Neural progenitor cell (in vitro differentiated cells): Measurements from ENCODE around the gene GNA14. TPM values are rescaled to one million over a fixed set of nuclear protein-coding genes. Genes with fewer than 3 reads are reported as not detected.
"Not testable (repeated sequence)": the region's sequence is repeated elsewhere in the genome, so short reads cannot be mapped to it uniquely, and the experiment has no call there.

ENCODE experiments used
- DNase-seq: peaks from one replicate; pipeline ENCODE4 v3.0.0-alpha.2; 2016; ENCODE audit warnings: low spot score
- H2AFZ ChIP-seq: fragments of 200-600 bp; sonication (generic); replicated peaks from 2 replicates; pipeline ENCODE4 v1.6.1; 2016; ENCODE audit warnings: antibody characterized with exemption
- H3F3A ChIP-seq: fragments of 200-600 bp; sonication (generic); 2 replicates; pipeline ENCODE4 v1.6.1; 2016; ENCODE audit warnings: antibody characterized with exemption, low read depth
- H3K27ac ChIP-seq: fragments of 200-600 bp; sonication (generic); 2 replicates; pipeline ENCODE4 v1.5.1; 2016; ENCODE audit warnings: mild to moderate bottlenecking
- H3K27me3 ChIP-seq: fragments of 200-600 bp; sonication (generic); 2 replicates; pipeline ENCODE4 v1.6.1; 2016; ENCODE audit warnings: mild to moderate bottlenecking, moderate library complexity
- H3K36me3 ChIP-seq: fragments of 200-600 bp; sonication (generic); 2 replicates; pipeline ENCODE4 v1.5.1; 2016
- H3K4me1 ChIP-seq: fragments of 200-600 bp; sonication (generic); 2 replicates; pipeline ENCODE4 v1.6.1; 2016; ENCODE audit warnings: mixed run types
- H3K4me2 ChIP-seq: fragments of 200-600 bp; sonication (generic); 2 replicates; pipeline ENCODE4 v1.6.1; 2016
- H3K4me3 ChIP-seq: fragments of 200-600 bp; sonication (generic); 2 replicates; pipeline ENCODE4 v1.5.1; 2016
- H3K79me2 ChIP-seq: fragments of 200-600 bp; sonication (generic); 2 replicates; pipeline ENCODE4 v1.6.1; 2016; ENCODE audit warnings: low read depth
- H3K9ac ChIP-seq: fragments of 200-600 bp; sonication (generic); 2 replicates; pipeline ENCODE4 v1.6.1; 2016
- H3K9me3 ChIP-seq: fragments of 200-600 bp; sonication (generic); 2 replicates; pipeline ENCODE4 v1.5.1; 2016; ENCODE audit warnings: low read depth
- H4K20me1 ChIP-seq: fragments of 200-600 bp; sonication (generic); 2 replicates; pipeline ENCODE4 v1.6.1; 2016; ENCODE audit warnings: low read depth
- H3K27ac Mint-ChIP-seq: 3 replicates; pipeline ENCODE4 v1.8.0; 2021; ENCODE audit warnings: mixed read lengths
- H3K27me3 Mint-ChIP-seq: 2 replicates; pipeline ENCODE4 v1.8.0; 2022; ENCODE audit warnings: low read depth, mild to moderate bottlenecking, inconsistent platforms, moderate library complexity, mixed read lengths; ENCODE audit not compliant: insufficient read depth
- H3K36me3 Mint-ChIP-seq: 3 replicates; pipeline ENCODE4 v1.8.0; 2021; ENCODE audit warnings: mixed read lengths
- H3K4me1 Mint-ChIP-seq: 3 replicates; pipeline ENCODE4 v1.8.0; 2021; ENCODE audit warnings: mixed read lengths
- H3K4me3 Mint-ChIP-seq: 3 replicates; pipeline ENCODE4 v1.8.0; 2021; ENCODE audit warnings: mild to moderate bottlenecking, moderate library complexity, mixed read lengths
- H3K9me3 Mint-ChIP-seq: 3 replicates; pipeline ENCODE4 v1.8.0; 2020; ENCODE audit warnings: mixed read lengths
- EZH2 ChIP-seq: fragments of 200-600 bp; sonication (generic); IDR thresholded peaks from 2 replicates; pipeline ENCODE4 v1.6.1; 2017; ENCODE audit warnings: antibody characterized with exemption, mild to moderate bottlenecking, moderate library complexity
- EZH2phosphoT487 ChIP-seq: fragments of 200-600 bp; sonication (generic); IDR thresholded peaks from 2 replicates; pipeline ENCODE4 v1.6.1; 2017; ENCODE audit warnings: antibody characterized with exemption
- total RNA-seq: library from RNA; depleted of rRNA; stranded (reverse); fragments of >200 nt; gene quantifications from 2 replicates; pipeline ENCODE4 v1.2.3, GENCODE V29; 2015; ENCODE audit warnings: low replicate concordance
- TF ChIP-seq, protein P1 (sequence below): fragments of 200-600 bp; sonication (generic); IDR thresholded peaks from 2 replicates; pipeline ENCODE4 v1.5.1; 2017; ENCODE audit warnings: antibody characterized with exemption, mild to moderate bottlenecking

Gene GNA14
- total RNA-seq, result 0.15 TPM in 1 of 2 replicates, not detected in the other

DNA sequence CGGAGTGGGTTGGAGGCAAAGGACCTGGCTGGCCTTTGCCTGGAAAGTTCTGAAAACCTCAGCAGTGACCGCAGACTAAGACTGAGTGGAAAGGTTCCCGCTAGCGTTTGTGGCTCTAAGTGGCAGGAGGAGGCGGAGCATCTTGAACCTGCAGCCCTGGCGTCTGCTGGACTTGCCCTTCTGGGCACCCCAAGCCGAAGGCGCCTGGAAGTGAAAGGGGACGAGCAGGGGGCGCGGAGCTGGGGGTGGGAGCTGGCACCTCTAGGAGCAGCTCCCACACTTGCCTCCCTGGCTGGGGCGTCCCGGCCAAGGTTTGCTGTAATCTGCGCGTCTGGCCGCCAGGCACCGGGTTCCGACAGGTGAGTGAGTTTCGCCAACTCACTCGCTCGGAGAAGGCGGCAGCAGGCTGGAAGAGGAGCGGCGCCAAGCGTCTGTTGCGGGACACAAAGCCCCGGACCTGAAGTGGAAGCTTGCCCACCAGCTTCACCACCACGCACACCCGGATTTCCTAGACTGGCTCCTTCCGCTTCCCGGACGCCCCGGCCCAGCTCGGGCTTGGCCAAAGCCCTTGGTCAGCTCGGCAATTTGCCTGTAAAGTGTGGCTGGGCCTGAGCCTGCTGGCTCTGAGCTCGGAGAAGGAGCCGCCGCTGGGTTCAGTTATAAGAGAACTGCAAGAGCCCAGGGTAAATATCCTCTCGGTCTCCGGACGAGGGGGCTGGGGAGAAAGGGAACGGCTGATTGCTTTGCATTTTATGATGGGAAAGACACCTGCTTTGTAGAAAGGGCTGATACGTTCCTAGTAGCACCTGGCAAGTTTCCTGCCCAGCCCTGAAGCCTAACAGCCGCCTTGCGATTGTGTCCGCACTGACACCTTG is at the start of gene GNA14:
TSS of gene GNA14 (minus strand) at position 89 of the 875 bp plus-strand sequence. CDS start 529 bp downstream, outside the sequence.
- Histone ChIP-seq H2AFZ (peak within 1 kb of the TSS; percentile 96), H3K4me3 (peak within 1 kb of the TSS; percentile 45), H3F3A (no peaks in the 10 kb centered on the region), H3K4me2 (peak within 1 kb of the TSS; percentile 69), H3K79me2 (no peaks in the 10 kb centered on the region), H4K20me1 (no peaks in the 10 kb centered on the region), H3K27ac (no peak within 1 kb of the TSS), H3K36me3 (no peaks in the 10 kb centered on the region), H3K4me1 (no peaks in the 10 kb centered on the region), H3K9me3 (no peaks in the 10 kb centered on the region), H3K9ac (no peak within 1 kb of the TSS), H3K27me3 (peaks cover 55% of the 10 kb centered on the region)
- Mint-ChIP-seq H3K4me1 (no peaks in the 10 kb centered on the region), H3K4me3 (no peak within 1 kb of the TSS), H3K36me3 (no peaks in the 10 kb centered on the region), H3K9me3 (peaks cover 4% of the 10 kb centered on the region), H3K27me3 (peaks cover 3% of the 10 kb centered on the region), H3K27ac (no peak within 1 kb of the TSS)
- DNase-seq, result peak; percentile 34
- TF ChIP-seq, protein P1, sequence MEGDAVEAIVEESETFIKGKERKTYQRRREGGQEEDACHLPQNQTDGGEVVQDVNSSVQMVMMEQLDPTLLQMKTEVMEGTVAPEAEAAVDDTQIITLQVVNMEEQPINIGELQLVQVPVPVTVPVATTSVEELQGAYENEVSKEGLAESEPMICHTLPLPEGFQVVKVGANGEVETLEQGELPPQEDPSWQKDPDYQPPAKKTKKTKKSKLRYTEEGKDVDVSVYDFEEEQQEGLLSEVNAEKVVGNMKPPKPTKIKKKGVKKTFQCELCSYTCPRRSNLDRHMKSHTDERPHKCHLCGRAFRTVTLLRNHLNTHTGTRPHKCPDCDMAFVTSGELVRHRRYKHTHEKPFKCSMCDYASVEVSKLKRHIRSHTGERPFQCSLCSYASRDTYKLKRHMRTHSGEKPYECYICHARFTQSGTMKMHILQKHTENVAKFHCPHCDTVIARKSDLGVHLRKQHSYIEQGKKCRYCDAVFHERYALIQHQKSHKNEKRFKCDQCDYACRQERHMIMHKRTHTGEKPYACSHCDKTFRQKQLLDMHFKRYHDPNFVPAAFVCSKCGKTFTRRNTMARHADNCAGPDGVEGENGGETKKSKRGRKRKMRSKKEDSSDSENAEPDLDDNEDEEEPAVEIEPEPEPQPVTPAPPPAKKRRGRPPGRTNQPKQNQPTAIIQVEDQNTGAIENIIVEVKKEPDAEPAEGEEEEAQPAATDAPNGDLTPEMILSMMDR, result no peak
- TF ChIP-seq EZH2phosphoT487 (no peak), EZH2 (peak; percentile 80)

DNA sequence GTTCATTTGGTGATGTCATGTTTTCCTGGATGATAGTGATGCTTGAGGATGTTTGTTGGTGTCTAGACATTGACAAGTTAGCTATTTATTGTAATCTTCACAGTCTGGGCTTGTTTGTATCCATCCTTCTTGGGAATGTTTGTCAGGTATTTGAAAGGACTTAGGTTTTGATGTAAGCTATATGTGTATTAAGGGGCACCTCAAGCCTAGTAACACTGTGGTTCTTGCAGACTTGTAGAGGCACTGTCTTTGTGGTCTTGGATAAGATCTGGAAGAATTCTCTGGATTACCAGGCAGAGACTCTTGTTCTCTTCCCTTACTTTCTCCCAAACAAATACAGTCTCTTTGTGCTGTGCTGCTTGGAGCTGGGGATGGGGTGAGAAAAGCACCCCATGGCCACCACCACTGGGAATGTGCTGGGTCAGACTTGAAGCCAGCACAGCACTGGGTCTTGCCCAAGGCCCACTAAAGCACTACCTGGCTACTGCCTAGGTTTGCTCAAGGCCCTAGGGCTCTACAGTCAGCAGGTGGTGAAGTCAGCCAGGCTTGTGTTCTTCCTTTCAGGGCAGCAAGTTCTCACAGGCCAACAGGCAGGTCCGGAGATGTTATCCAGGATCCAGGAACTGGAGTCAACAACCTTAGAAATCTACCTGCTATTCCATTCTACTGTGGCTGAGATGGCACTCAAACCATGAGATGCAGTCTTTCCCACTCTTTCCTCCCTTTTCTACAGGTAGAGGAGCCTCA is 49.3 kb upstream of the GNA14 start:
- TF ChIP-seq EZH2phosphoT487, result no peak
- no peak for TF ChIP-seq EZH2
- TF ChIP-seq, protein P1, result no peak
- H3K4me1 ChIP-seq, result no peaks in the 10 kb centered on the region

DNA sequence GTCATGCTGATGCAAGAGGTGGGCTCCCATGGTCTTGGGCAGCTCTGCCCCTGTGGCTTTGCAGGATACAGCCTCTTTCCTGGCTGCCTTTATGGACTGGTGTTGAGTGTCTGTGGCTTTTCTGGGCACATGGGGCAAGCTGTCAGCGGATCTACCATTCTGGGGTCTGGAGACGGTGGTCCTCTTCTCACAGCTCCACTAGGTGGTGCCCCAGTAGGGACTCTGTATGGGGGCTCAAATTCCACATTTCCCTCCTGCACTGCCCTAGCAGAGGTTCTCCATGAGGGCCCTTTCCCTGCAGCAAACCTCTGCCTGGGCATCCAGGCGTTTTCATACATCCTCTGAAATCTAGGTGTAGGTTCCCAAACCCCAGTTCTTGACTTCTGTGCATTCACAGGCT is 42.6 kb upstream of the GNA14 start:
- H3K36me3 ChIP-seq, DNase-seq, H3K27ac Mint-ChIP-seq, H3K79me2 ChIP-seq, H4K20me1 ChIP-seq, H3K36me3 Mint-ChIP-seq, H3K4me1 Mint-ChIP-seq, H3K9ac ChIP-seq, H3K4me3 Mint-ChIP-seq, H3K4me3 ChIP-seq, H2AFZ ChIP-seq, H3K9me3 ChIP-seq, H3F3A ChIP-seq, H3K27ac ChIP-seq, H3K27me3 ChIP-seq, H3K27me3 Mint-ChIP-seq, H3K4me2 ChIP-seq, H3K4me1 ChIP-seq, H3K9me3 Mint-ChIP-seq: not testable (repeated sequence)

More for the DNA sequence above, 49.3 kb upstream of the GNA14 start:
- no peaks in the 10 kb centered on the region for H3K4me1 Mint-ChIP-seq
- Histone ChIP-seq H3K27ac (no peak overlapping the region), H3K27me3 (no peaks in the 10 kb centered on the region), H3K9ac (no peak overlapping the region), H2AFZ (no peak overlapping the region), H3K79me2 (no peaks in the 10 kb centered on the region), H4K20me1 (no peaks in the 10 kb centered on the region), H3F3A (no peaks in the 10 kb centered on the region), H3K4me3 (no peak overlapping the region), H3K36me3 (peaks cover 3% of the 10 kb centered on the region), H3K4me2 (no peak overlapping the region), H3K9me3 (no peaks in the 10 kb centered on the region)
- peaks cover 7% of the 10 kb centered on the region for H3K9me3 Mint-ChIP-seq
- no peak overlapping the region for H3K4me3 Mint-ChIP-seq
- H3K36me3 Mint-ChIP-seq, result no peaks in the 10 kb centered on the region
- peaks cover 2% of the 10 kb centered on the region for H3K27me3 Mint-ChIP-seq
- H3K27ac Mint-ChIP-seq, result no peak overlapping the region
- DNase-seq, result no peak

DNA sequence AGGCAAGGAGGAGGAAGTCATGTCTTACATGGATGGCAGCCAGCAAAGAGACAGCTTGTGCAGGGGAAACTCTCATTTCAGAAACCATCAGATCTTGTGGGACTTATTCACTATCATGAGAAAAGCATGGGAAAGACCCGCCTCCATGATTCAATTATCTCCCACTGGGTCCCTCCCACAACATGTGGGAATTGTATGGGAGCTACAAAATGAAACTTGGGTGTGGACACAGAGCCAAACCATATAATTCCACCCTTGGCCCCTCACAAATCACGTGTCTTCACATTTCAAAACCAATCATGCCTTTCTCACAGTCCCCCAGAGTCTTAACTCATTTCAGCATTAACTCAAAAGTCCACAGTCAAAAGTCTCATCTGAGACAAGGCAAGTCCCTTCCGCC is 42.0 kb upstream of the GNA14 start:
- DNase-seq, H3K4me3 Mint-ChIP-seq, H3K9ac ChIP-seq, H3K27me3 Mint-ChIP-seq, H3K36me3 ChIP-seq, H2AFZ ChIP-seq, H3K27me3 ChIP-seq, H3F3A ChIP-seq, H3K4me1 ChIP-seq, H3K4me3 ChIP-seq, H3K4me2 ChIP-seq, H3K9me3 ChIP-seq, H4K20me1 ChIP-seq, H3K79me2 ChIP-seq, H3K4me1 Mint-ChIP-seq, H3K36me3 Mint-ChIP-seq, H3K27ac Mint-ChIP-seq, H3K9me3 Mint-ChIP-seq, H3K27ac ChIP-seq: not testable (repeated sequence)

DNA sequence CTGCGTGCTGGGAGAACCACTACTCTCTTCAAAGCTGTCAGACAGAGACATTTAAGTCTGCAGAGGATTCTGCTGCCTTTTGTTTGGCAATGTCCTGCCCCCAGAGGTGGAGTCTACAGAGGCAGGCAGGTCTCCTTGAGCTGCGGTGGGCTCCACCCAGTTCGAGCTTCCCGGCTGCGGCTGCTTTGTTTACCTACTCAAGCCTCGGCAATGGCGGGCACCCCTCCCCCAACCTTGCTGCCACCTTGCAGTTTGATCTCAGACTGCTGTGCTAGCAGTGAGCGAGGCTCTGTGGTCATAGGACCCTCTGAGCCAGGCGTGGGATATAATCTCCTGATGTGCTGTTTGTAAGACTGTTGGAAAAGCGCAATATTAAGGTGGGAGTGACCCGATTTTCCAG is 39.6 kb upstream of the GNA14 start:
- not testable (repeated sequence) for H3K9me3 ChIP-seq, H3K4me3 Mint-ChIP-seq, H3K27me3 ChIP-seq, H3K4me2 ChIP-seq, H4K20me1 ChIP-seq, H3K4me1 ChIP-seq, H3K36me3 ChIP-seq, H3K9ac ChIP-seq, H3K79me2 ChIP-seq, H3K27me3 Mint-ChIP-seq, H3K4me1 Mint-ChIP-seq, H3K27ac Mint-ChIP-seq, H3K36me3 Mint-ChIP-seq, H2AFZ ChIP-seq, H3K27ac ChIP-seq, H3K9me3 Mint-ChIP-seq, H3F3A ChIP-seq, DNase-seq, H3K4me3 ChIP-seq
